HG03442 (cell line): Measurements from ENCODE around the gene SPON2.

Source experiments
- ATAC-seq: cut with Tn5 transposase; IDR thresholded peaks from one replicate; pipeline ENCODE4 v1.9.1; 2021; ENCODE audit warnings: mild to moderate bottlenecking, moderate library complexity; ENCODE audit not compliant: unreplicated experiment

SPON2 gene

GRCh38 chr4:1172971-1173757 is 781 bp upstream of the SPON2 start:
- ATAC-seq: no peak

GRCh38 chr4:1171311-1172227 is 814 bp downstream of the SPON2 start:
- no peak for ATAC-seq

- ATAC-seq: no peak
Measured at GRCh38 chr4:1170976-1171310, 1.4 kb downstream of the SPON2 start.

- no peak for ATAC-seq
Measured at GRCh38 chr4:1170156-1170975, 2.0 kb downstream of the SPON2 start.

GRCh38 chr4:1169691-1170096 is 2.7 kb downstream of the SPON2 start:
- ATAC-seq: no peak

- no peak for ATAC-seq
Measured at GRCh38 chr4:1169171-1169671, 3.2 kb downstream of the SPON2 start.

GRCh38 chr4:1168191-1169101 is 3.9 kb downstream of the SPON2 start:
- no peak for ATAC-seq

GRCh38 chr4:1167244-1167949 is 5.0 kb downstream of the SPON2 start:
- ATAC-seq: peak; percentile 80

- ATAC-seq: no peak
Measured at GRCh38 chr4:1166509-1167243, 5.7 kb downstream of the SPON2 start.

- ATAC-seq: no peak
Measured at GRCh38 chr4:1164956-1165545, 7.3 kb downstream of the SPON2 start.

- ATAC-seq: no peak
Measured at GRCh38 chr4:1164444-1164843, 7.9 kb downstream of the SPON2 start.

- no peak for ATAC-seq
Measured at GRCh38 chr4:1164040-1164439, 8.3 kb downstream of the SPON2 start.

GRCh38 chr4:1160351-1160750 is 12.0 kb downstream of the SPON2 start:
- ATAC-seq: no peak

GRCh38 chr4:1156069-1156468 is 16.3 kb downstream of the SPON2 start:
- ATAC-seq: no peak

GRCh38 chr4:1155314-1155713 is 17.1 kb downstream of the SPON2 start:
- ATAC-seq: no peak

- ATAC-seq: no peak
Measured at GRCh38 chr4:1154523-1155182, 17.7 kb downstream of the SPON2 start.

GRCh38 chr4:1154126-1154522 is 18.3 kb downstream of the SPON2 start:
- no peak for ATAC-seq

GRCh38 chr4:1153567-1154090 is 18.8 kb downstream of the SPON2 start:
- ATAC-seq: no peak
